ENCODE measurements around the gene DNAI2. TPM values are rescaled to one million over a fixed set of nuclear protein-coding genes. Genes with fewer than 3 reads are reported as not detected.
A peak's percentile ranks its signal among the peaks of the same experiment; 100 is the strongest.

The DNAI2 gene
- total RNA-seq, 1 experiment from 2014 or later = not detected

DNA sequence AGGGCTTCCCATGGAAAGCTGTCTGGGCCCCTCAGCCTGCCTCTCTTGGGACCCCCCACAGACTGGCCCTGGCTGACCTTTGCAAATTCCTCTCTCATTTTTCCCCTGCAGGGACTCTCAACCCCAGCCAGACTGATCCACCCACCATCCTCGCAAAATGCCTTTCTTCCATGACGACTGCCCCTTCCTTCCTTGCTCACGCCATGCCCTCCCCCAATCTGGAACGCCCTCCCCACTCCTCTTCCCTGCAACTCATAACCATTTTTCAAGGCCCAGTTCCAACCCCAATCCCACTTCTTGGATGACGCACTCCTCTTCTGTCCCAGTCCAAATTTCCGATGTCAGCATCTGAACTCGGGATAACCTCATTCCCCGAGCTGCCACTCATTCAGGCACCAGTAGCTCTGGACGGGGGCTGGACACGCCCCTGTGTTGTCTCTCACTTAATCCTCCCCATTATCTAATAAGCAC lies 1.3 kb upstream of the DNAI2 start:
- no peak for ATAC-seq
- no peak overlapping the region for H3K4me2 ChIP-seq (ENCODE audit: low read length)
- ChIA-PET POLR2A (ENCODE audit: unreplicated experiment) (no interaction called here), CTCF (no interaction called here)
- no peaks in the 10 kb centered on the region for H3K9me2 ChIP-seq (replicated peaks; ENCODE audit: low read length)
- H3F3A ChIP-seq (ENCODE audit: low read length, unreplicated experiment) = no peaks in the 10 kb centered on the region
- DNase-seq = no peak
- no peaks in the 10 kb centered on the region for H3K4me1 ChIP-seq (ENCODE audit: insufficient read depth, low read length)
- no peak overlapping the region for H3K9ac ChIP-seq (ENCODE audit: low read length)
- H2AFZ ChIP-seq (ENCODE audit: low read length) = no peak overlapping the region
- no peaks in the 10 kb centered on the region for H3K79me2 ChIP-seq (ENCODE audit: low read length)
- no peak overlapping the region for H3K27ac ChIP-seq (ENCODE audit: low read length)
- BruUV-seq (replicated peaks) = no TSS peak
- TF ChIP-seq, protein P1, sequence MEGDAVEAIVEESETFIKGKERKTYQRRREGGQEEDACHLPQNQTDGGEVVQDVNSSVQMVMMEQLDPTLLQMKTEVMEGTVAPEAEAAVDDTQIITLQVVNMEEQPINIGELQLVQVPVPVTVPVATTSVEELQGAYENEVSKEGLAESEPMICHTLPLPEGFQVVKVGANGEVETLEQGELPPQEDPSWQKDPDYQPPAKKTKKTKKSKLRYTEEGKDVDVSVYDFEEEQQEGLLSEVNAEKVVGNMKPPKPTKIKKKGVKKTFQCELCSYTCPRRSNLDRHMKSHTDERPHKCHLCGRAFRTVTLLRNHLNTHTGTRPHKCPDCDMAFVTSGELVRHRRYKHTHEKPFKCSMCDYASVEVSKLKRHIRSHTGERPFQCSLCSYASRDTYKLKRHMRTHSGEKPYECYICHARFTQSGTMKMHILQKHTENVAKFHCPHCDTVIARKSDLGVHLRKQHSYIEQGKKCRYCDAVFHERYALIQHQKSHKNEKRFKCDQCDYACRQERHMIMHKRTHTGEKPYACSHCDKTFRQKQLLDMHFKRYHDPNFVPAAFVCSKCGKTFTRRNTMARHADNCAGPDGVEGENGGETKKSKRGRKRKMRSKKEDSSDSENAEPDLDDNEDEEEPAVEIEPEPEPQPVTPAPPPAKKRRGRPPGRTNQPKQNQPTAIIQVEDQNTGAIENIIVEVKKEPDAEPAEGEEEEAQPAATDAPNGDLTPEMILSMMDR (conservative IDR thresholded peaks at IDR 0.05; ENCODE audit: low read depth, low read length) = no peak
- TF ChIP-seq EZH2phosphoT487 (IDR thresholded peaks at IDR 0.05; ENCODE audit: borderline replicate concordance, low read length) = no peak
- TF ChIP-seq EZH2 (IDR thresholded peaks at IDR 0.05; ENCODE audit: low read length, unreplicated experiment) = no peak
- no peaks in the 10 kb centered on the region for H3K9me3 ChIP-seq (ENCODE audit: low read length)
- peaks cover 31% of the 10 kb centered on the region for H3K27me3 ChIP-seq (ENCODE audit: low read length)
- H4K20me1 ChIP-seq (ENCODE audit: low read length) = no peaks in the 10 kb centered on the region
- intact Hi-C loops (cut with micrococcal nuclease) = no loop called here
- H3K36me3 ChIP-seq (ENCODE audit: low read depth, low read length) = no peaks in the 10 kb centered on the region
- no peak overlapping the region for H3K4me3 ChIP-seq (ENCODE audit: low read length)

DNA sequence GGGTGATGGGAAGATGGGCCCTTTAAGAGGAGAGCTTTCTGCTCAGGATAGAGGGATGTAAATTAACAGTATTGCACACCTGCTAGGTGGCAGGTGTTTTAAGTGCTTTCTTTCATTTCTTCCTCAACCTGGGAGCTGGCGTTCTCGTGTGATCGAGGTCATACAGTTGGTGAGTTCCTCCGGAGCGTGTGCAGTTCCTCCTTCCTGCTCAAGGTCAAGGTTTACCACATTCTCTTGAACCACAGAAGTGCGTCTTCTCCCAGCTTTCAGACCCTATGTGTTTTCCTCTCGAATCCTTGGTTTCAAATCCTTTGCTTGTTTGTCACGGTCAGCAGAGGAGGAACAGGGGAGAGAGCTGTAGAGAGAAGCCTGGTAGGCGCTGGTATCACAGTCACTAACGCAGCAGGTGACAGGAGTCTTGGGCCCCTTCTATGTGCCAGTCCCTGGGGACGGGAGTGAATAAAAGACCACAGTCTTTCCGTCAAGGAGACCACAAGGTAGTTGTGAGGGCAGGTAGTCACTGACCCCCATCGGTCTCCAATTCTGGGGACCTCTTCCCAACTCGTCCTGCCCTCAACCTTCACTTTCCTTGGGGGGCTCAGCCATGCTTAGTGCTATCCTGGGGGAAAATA lies 791 bp downstream of the DNAI2 start:
- ChIA-PET POLR2A (ENCODE audit: unreplicated experiment) (no interaction called here), CTCF (no interaction called here)
- H3K4me2 ChIP-seq (ENCODE audit: low read length) = no peak overlapping the region
- H3K9me2 ChIP-seq (replicated peaks; ENCODE audit: low read length) = no peaks in the 10 kb centered on the region
- no TSS peak for BruUV-seq (replicated peaks)
- no peaks in the 10 kb centered on the region for H3K36me3 ChIP-seq (ENCODE audit: low read depth, low read length)
- intact Hi-C loops (cut with micrococcal nuclease) = no loop called here
- no peak overlapping the region for H3K27ac ChIP-seq (ENCODE audit: low read length)
- no peak for DNase-seq
- H3F3A ChIP-seq (ENCODE audit: low read length, unreplicated experiment) = no peaks in the 10 kb centered on the region
- no peaks in the 10 kb centered on the region for H3K4me1 ChIP-seq (ENCODE audit: insufficient read depth, low read length)
- no peaks in the 10 kb centered on the region for H3K9me3 ChIP-seq (ENCODE audit: low read length)
- ATAC-seq = no peak
- H3K27me3 ChIP-seq (ENCODE audit: low read length) = peaks cover 16% of the 10 kb centered on the region
- no peaks in the 10 kb centered on the region for H3K79me2 ChIP-seq (ENCODE audit: low read length)
- H2AFZ ChIP-seq (ENCODE audit: low read length) = no peak overlapping the region
- H3K9ac ChIP-seq (ENCODE audit: low read length) = no peak overlapping the region
- TF ChIP-seq EZH2 (IDR thresholded peaks at IDR 0.05; ENCODE audit: low read length, unreplicated experiment) (no peak), EZH2phosphoT487 (IDR thresholded peaks at IDR 0.05; ENCODE audit: borderline replicate concordance, low read length) (no peak)
- TF ChIP-seq, protein P1 (conservative IDR thresholded peaks at IDR 0.05; ENCODE audit: low read depth, low read length) = no peak
- H4K20me1 ChIP-seq (ENCODE audit: low read length) = no peaks in the 10 kb centered on the region
- H3K4me3 ChIP-seq (ENCODE audit: low read length) = no peak overlapping the region

GRCh38 chr17:74276051-74276476 lies 2.0 kb downstream of the DNAI2 start:
- H3K9ac ChIP-seq (ENCODE audit: low read length) = no peak overlapping the region
- intact Hi-C loops (cut with micrococcal nuclease) = no loop called here
- no peak overlapping the region for H2AFZ ChIP-seq (ENCODE audit: low read length)
- H3K4me1 ChIP-seq (ENCODE audit: insufficient read depth, low read length) = no peaks in the 10 kb centered on the region
- H3K9me3 ChIP-seq (ENCODE audit: low read length) = no peaks in the 10 kb centered on the region
- no peak overlapping the region for H3K27ac ChIP-seq (ENCODE audit: low read length)
- H3F3A ChIP-seq (ENCODE audit: low read length, unreplicated experiment) = no peaks in the 10 kb centered on the region
- no peaks in the 10 kb centered on the region for H3K79me2 ChIP-seq (ENCODE audit: low read length)
- DNase-seq = no peak
- ATAC-seq = peak; percentile 21; the same call in 1 of the 2 replicates
- TF ChIP-seq, protein P1 (conservative IDR thresholded peaks at IDR 0.05; ENCODE audit: low read depth, low read length) = no peak
- no peak for TF ChIP-seq EZH2 (IDR thresholded peaks at IDR 0.05; ENCODE audit: low read length, unreplicated experiment)
- TF ChIP-seq EZH2phosphoT487 (IDR thresholded peaks at IDR 0.05; ENCODE audit: borderline replicate concordance, low read length) = no peak
- H3K4me3 ChIP-seq (ENCODE audit: low read length) = no peak overlapping the region
- H3K9me2 ChIP-seq (replicated peaks; ENCODE audit: low read length) = no peaks in the 10 kb centered on the region
- no peaks in the 10 kb centered on the region for H4K20me1 ChIP-seq (ENCODE audit: low read length)
- no TSS peak for BruUV-seq (replicated peaks)
- no peaks in the 10 kb centered on the region for H3K36me3 ChIP-seq (ENCODE audit: low read depth, low read length)
- CTCF ChIA-PET = no interaction called here
- H3K4me2 ChIP-seq (ENCODE audit: low read length) = no peak overlapping the region
- POLR2A ChIA-PET (ENCODE audit: unreplicated experiment) = no interaction called here
- H3K27me3 ChIP-seq (ENCODE audit: low read length) = peaks cover 12% of the 10 kb centered on the region
